NB4 (cell line): Measurements from ENCODE around the gene UNC45A.

Experiments used
- CTCF ChIP-seq: IDR thresholded peaks from one replicate; pipeline ENCODE4 v1.5.1; 2012; ENCODE audit warnings: low read depth, low read length
- MAX ChIP-seq: IDR thresholded peaks from 2 replicates; pipeline ENCODE4 v1.6.1; 2011; ENCODE audit warnings: low read depth, low read length
- MYC ChIP-seq: IDR thresholded peaks from 2 replicates; pipeline ENCODE4 v1.6.1; 2011; ENCODE audit warnings: low read depth, low read length
- POLR2A ChIP-seq: IDR thresholded peaks from 2 replicates; pipeline ENCODE4 v1.6.1; 2011; ENCODE audit warnings: mild to moderate bottlenecking; ENCODE audit not compliant: insufficient read length; ENCODE audit errors: extremely low read depth

- TF ChIP-seq POLR2A (peak; percentile 67), CTCF (no peak), MAX (peak; percentile 50), MYC (peak; percentile 64)
Observed at GRCh38 chr15:90902840-90903732, 32.0 kb upstream of the UNC45A start, which contains the start of gene MAN2A2.
